HepG2 (cell line): ENCODE measurements around the gene GPR101. TPM values are rescaled to one million over a fixed set of nuclear protein-coding genes. Genes with fewer than 3 reads are reported as not detected.

Source experiments
- ATAC-seq: fragments of 200-7000 bp; cut with Tn5 transposase; 3 replicates; pipeline ENCODE4 v1.9.1; 2020; ENCODE audit warnings: mild to moderate bottlenecking, moderate library complexity
- BruUV-seq: library from RNA; stranded (reverse); fragments of 400-500 nt; replicated peaks from 2 replicates; lab custom pipeline; 2021; lab: Mats Ljungman, UMichigan
- CTCF ChIA-PET: fragments of 300-600 bp; formaldehyde crosslinking; extraction: SDS; loops from one replicate; lab custom pipeline; 2021; ENCODE audit warnings: low total read pairs, inconsistent platforms, low intra/inter-chr PET ratio; lab: Yijun Ruan, JAX
- POLR2A ChIA-PET: fragments of 350-600 bp; sonication (Branson Sonifier 250); formaldehyde crosslinking; loops from one replicate; lab custom pipeline; 2020; ENCODE audit warnings: antibody characterized with exemption, inconsistent platforms; lab: Yijun Ruan, JAX
- DNase-seq: peaks from one replicate; pipeline ENCODE4 v3.0.0-alpha.2; 2015; ENCODE audit warnings: low spot score
- FAIRE-seq: peaks from 3 replicates; lab custom pipeline; 2011; peaks lifted over from hg19 to GRCh38; lab: Jason Lieb, UNC
- H2AFZ ChIP-seq: one replicate; pipeline ENCODE4 v1.6.1; 2011; ENCODE audit warnings: low read length, inconsistent platforms
- H3K27ac ChIP-seq: fragments of 300-600 bp; 3 replicates; pipeline ENCODE4 v1.8.0; 2011; ENCODE audit warnings: mixed run types, mild to moderate bottlenecking, mixed read lengths, low read length, inconsistent platforms; ENCODE audit not compliant: insufficient read depth; ENCODE audit errors: extremely low read length
- H3K27me3 ChIP-seq, 2 experiments: fragments of 200-600 bp in 1 of 2; 2 replicates in 1 of 2; 3 replicates in 1 of 2; pipeline versions ENCODE4 v1.6.0 to v1.8.0; 2011; ENCODE audit warnings: low read length in 2 of 2, mild to moderate bottlenecking in 2 of 2, moderate library complexity in 2 of 2, inconsistent platforms in 1 of 2; ENCODE audit not compliant: insufficient read depth in 2 of 2, control insufficient read depth in 1 of 2
- H3K36me3 ChIP-seq, 2 experiments: fragments of 200-600 bp in 1 of 2; replicated peaks in 1 of 2; 2 replicates in 1 of 2; 3 replicates in 1 of 2; pipeline versions ENCODE4 v1.5.1 to v1.8.0; 2011; ENCODE audit warnings: low read length in 2 of 2, inconsistent platforms in 1 of 2; ENCODE audit not compliant: insufficient read depth in 2 of 2, control insufficient read depth in 1 of 2
- H3K4me1 ChIP-seq: 2 replicates; pipeline ENCODE4 v1.5.1; 2012; ENCODE audit warnings: low read length, inconsistent platforms; ENCODE audit not compliant: insufficient read depth
- H3K4me2 ChIP-seq: 2 replicates; pipeline ENCODE4 v1.6.0; 2011; ENCODE audit warnings: low read depth, low read length, inconsistent platforms
- H3K4me3 ChIP-seq, 3 experiments: fragments of 200-600 bp in 1 of 3; sonication (generic), shearing (Covaris generic) in 1 of 3; replicated peaks in 1 of 3; 2 replicates each; pipeline ENCODE4 v1.5.1; 2011 to 2016; ENCODE audit warnings: low read length in 3 of 3, inconsistent platforms in 2 of 3, low read depth in 2 of 3, mild to moderate bottlenecking in 2 of 3, control low read depth in 1 of 3, mixed read lengths in 1 of 3; ENCODE audit not compliant: insufficient read depth in 1 of 3
- H3K79me2 ChIP-seq: one replicate; pipeline ENCODE4 v1.6.1; 2011; ENCODE audit warnings: low read length, inconsistent platforms; ENCODE audit not compliant: insufficient read depth
- H3K9ac ChIP-seq: 2 replicates; pipeline ENCODE4 v1.6.0; 2011; ENCODE audit warnings: mild to moderate bottlenecking, low read depth, low read length, inconsistent platforms; ENCODE audit not compliant: insufficient read depth
- H3K9me3 ChIP-seq: 2 replicates; pipeline ENCODE4 v1.5.1; 2012; ENCODE audit warnings: mild to moderate bottlenecking, low read length
- H4K20me1 ChIP-seq: 2 replicates; pipeline ENCODE4 v1.6.0; 2011; ENCODE audit warnings: inconsistent platforms, mild to moderate bottlenecking, low read length, moderate library complexity; ENCODE audit not compliant: insufficient read depth
- ARNTL ChIP-seq: sonication (generic); formaldehyde crosslinking; IDR thresholded peaks from 2 replicates; pipeline ENCODE4 v1.4.0; 2020; ENCODE audit warnings: mild to moderate bottlenecking, missing genetic modification reagents
- BCL6 ChIP-seq: IDR thresholded peaks from 2 replicates; pipeline ENCODE4 v1.6.1; 2016; ENCODE audit warnings: missing genetic modification reagents, missing compliant biosample characterization
- GTF2F1 ChIP-seq: fragments of 150-350 bp; IDR thresholded peaks from 2 replicates; pipeline ENCODE4 v1.6.1; 2014; ENCODE audit warnings: low read length
- KDM6A ChIP-seq: IDR thresholded peaks from 2 replicates; pipeline ENCODE4 v1.6.1; 2016; ENCODE audit warnings: low read depth
- MIER2 ChIP-seq: IDR thresholded peaks from 2 replicates; pipeline ENCODE4 v1.6.1; 2016; ENCODE audit warnings: missing biosample characterization, missing genetic modification reagents
- MTA3 ChIP-seq: sonication (generic); formaldehyde crosslinking; IDR thresholded peaks from 2 replicates; pipeline ENCODE4 v1.4.0; 2020; ENCODE audit warnings: missing genetic modification reagents
- NPAS2 ChIP-seq: sonication (generic); formaldehyde crosslinking; IDR thresholded peaks from 2 replicates; pipeline ENCODE4 v1.8.0; 2022; ENCODE audit warnings: mild to moderate bottlenecking, missing genetic modification reagents, borderline replicate concordance
- SAP130 ChIP-seq: IDR thresholded peaks from 2 replicates; pipeline ENCODE4 v1.6.1; 2016; ENCODE audit warnings: low read depth
- SETDB1 ChIP-seq: sonication (generic); formaldehyde crosslinking; IDR thresholded peaks from 2 replicates; pipeline ENCODE4 v1.5.1; 2020; ENCODE audit warnings: missing genetic modification reagents, mild to moderate bottlenecking, borderline replicate concordance
- ZBTB38 ChIP-seq: sonication (generic); formaldehyde crosslinking; IDR thresholded peaks from 2 replicates; pipeline ENCODE4 v1.5.1; 2020; ENCODE audit warnings: mild to moderate bottlenecking, missing genetic modification reagents
- ZNF292 ChIP-seq: sonication (generic); formaldehyde crosslinking; IDR thresholded peaks from 2 replicates; pipeline ENCODE4 v1.8.1; 2022; ENCODE audit warnings: mild to moderate bottlenecking, low read depth, missing genetic modification reagents, borderline replicate concordance
- ZNF557 ChIP-seq: sonication (generic); formaldehyde crosslinking; IDR thresholded peaks from 2 replicates; pipeline ENCODE4 v1.4.0; 2020; ENCODE audit warnings: missing genetic modification reagents
- ZNF83 ChIP-seq: sonication (generic); formaldehyde crosslinking; IDR thresholded peaks from 2 replicates; pipeline ENCODE4 v1.4.0; 2020; ENCODE audit warnings: missing genetic modification reagents, mild to moderate bottlenecking, borderline replicate concordance
- WGBS: methylation state at CpG from one replicate; pipeline ENCODE4 v1.1.6; 2017; ENCODE audit warnings: low lambda C conversion rate; 5-methylcytosine and 5-hydroxymethylcytosine counted together
- in situ Hi-C: cut with HindIII; loops from 2 replicates; pipeline ENCODE4 v1.10.0; 2017; ENCODE audit warnings: low pct_unique_long_range_greater_than_20kb; ENCODE audit not compliant: extremely low pct_ligation_motif_present
- intact Hi-C: fragments of 100-400 bp; cut with micrococcal nuclease; formaldehyde crosslinking; loops from one replicate; pipeline ENCODE4 v1.10.0; 2022; ENCODE audit not compliant: unreplicated experiment
- polyA plus RNA-seq, 8 experiments: library from polyadenylated mRNA; depleted of rRNA in 3 of 8; stranded (reverse) in 7 of 8; unstranded in 1 of 8; fragments of >200 nt; fragmentation: Illumina TruSeq in 4 of 8; extraction: Trizol in 4 of 8; gene quantifications; 2 replicates each; pipeline versions ENCODE4 v1.2.1 to v1.2.3, GENCODE V29; 2011 to 2016; ENCODE audit warnings: low read depth in 4 of 8, missing spikeins in 1 of 8, mixed read lengths in 1 of 8; ENCODE audit not compliant: insufficient read depth in 1 of 8
- total RNA-seq, 5 experiments: library from RNA; depleted of rRNA; stranded (reverse); fragments of >200 nt; fragmentation: Illumina TruSeq; extraction: Trizol; gene quantifications; 2 replicates each; pipeline ENCODE4 v1.2.3, GENCODE V29; 2016; ENCODE audit warnings: low read depth in 1 of 5
- TF ChIP-seq, protein P1 (sequence below): sonication (generic); formaldehyde crosslinking; IDR thresholded peaks from 2 replicates; pipeline ENCODE4 v1.5.0; 2020; ENCODE audit warnings: missing genetic modification reagents
- TF ChIP-seq, protein P2 (sequence below): sonication (generic); formaldehyde crosslinking; IDR thresholded peaks from 2 replicates; pipeline ENCODE4 v1.9.0; 2022; ENCODE audit warnings: missing genetic modification reagents, mild to moderate bottlenecking, borderline replicate concordance
- TF ChIP-seq, protein P3 (sequence below): IDR thresholded peaks from 2 replicates; pipeline ENCODE4 v1.6.1; 2016; ENCODE audit warnings: missing biosample characterization, missing genetic modification reagents, low read depth
- TF ChIP-seq, protein P4 (sequence below): sonication (generic); formaldehyde crosslinking; IDR thresholded peaks from 2 replicates; pipeline ENCODE4 v1.4.0; 2020; ENCODE audit warnings: mild to moderate bottlenecking, low read depth, missing genetic modification reagents
- TF ChIP-seq, protein P5 (sequence below): sonication (generic); formaldehyde crosslinking; IDR thresholded peaks from 2 replicates; pipeline ENCODE4 v1.4.0; 2020; ENCODE audit warnings: missing genetic modification reagents

GPR101 gene
- total and polyA plus RNA-seq, 2 of the 13 experiments (the other 11 are each of a cell fraction or from before 2014, with no cell fraction given), result not detected

DNA sequence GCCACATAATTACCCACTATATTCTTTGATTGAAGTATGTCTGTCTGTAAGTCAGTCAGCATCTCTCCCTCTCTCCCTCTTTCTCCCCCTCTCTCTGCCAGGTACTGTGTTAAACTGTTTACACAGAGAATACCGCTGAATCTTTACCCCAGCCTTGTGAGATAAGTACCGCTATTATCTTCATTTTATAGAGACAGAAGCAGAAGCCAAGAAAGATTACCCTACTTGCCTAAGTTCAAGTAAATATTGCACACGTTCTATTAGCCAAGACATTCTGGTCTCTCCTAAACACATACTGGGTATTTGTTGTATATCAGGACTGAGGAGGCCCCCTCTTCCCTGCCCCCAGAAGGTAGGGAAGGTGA lies 695 bp upstream of the GPR101 start (continued):
- TF ChIP-seq SETDB1 (CRISPR knock-in tag), result no peak
- no peak for TF ChIP-seq KDM6A
- TF ChIP-seq SAP130 (CRISPR knock-in tag), result no peak

DNA sequence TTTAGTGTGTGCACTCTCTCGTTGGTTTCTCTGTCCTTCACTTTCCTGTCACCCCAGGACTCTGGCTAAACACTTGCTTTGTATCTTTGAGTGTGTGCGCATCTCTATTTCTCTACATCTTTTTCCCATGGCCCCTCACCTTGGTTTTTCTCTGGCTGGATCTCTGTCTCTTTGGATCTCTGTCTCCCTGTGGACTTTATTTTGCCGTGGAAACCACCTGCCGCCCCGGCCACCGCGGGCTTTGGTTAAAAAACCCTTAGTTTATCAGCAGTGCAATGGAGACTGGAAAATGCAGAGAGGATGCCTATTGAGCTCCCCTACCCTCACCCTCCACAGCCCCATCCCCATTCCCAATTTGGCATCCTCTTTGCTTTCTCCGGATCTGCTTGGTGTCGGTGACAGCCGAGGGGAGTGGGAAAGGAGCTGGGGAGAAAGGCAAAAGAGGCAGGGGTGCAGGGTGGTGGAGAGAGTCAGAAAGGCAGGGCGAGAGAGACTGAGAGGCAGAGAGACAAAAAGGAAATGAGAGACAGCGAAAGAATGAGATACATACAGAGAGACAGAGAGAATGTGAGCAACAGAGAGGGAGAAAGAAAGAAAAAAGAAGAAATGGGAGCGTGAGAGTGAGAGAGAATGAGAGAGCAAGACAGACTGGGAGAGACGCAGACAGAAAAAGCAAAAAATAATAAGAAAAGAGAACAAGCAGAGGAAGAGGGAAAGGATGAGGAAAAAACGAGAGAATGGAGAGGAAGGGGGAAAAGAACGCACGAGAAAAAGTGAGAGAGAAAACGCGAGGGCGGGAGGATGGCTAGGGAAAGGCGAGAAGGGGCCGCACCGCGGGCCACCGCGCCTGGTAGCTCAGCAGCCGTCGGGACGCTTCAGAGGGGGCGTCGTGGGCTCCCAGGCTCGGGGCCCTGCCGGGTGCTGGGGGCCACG lies 688 bp downstream of the GPR101 start:
- FAIRE-seq (no peak), DNase-seq (no peak), ATAC-seq (no peak)
- Histone ChIP-seq H3K36me3 (no peaks in the 10 kb centered on the region), H4K20me1 (no peaks in the 10 kb centered on the region), H3K4me1 (no peaks in the 10 kb centered on the region), H3K27me3 (no peaks in the 10 kb centered on the region; a peak in 1 of 5 replicates), H3K27ac (no peak overlapping the region), H2AFZ (no peak overlapping the region), H3K4me3 (no peak overlapping the region), H3K4me2 (no peak overlapping the region), H3K9me3 (no peaks in the 10 kb centered on the region), H3K9ac (no peak overlapping the region), H3K79me2 (no peaks in the 10 kb centered on the region)
- BruUV-seq, result no TSS peak
- in situ Hi-C loops, result no loop called here
- ChIA-PET CTCF (no interaction called here), POLR2A (no interaction called here)
- 27% methylated on average over 32 of the region's 34 CpGs for WGBS
- intact Hi-C loops, result no loop called here
- TF ChIP-seq, protein P1, sequence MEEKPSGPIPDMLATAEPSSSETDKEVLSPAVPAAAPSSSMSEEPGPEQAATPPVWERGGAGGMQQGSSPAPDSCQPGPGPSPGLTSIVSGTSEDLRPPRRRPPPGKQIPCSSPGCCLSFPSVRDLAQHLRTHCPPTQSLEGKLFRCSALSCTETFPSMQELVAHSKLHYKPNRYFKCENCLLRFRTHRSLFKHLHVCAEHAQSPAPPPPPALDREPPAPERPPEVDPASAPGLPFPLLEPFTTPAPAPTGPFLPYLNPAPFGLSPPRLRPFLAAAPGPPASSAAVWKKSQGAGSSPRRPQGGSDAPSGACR (CRISPR knock-in tag), result no peak
- no peak for TF ChIP-seq ZNF292 (CRISPR knock-in tag)
- TF ChIP-seq, protein P2, sequence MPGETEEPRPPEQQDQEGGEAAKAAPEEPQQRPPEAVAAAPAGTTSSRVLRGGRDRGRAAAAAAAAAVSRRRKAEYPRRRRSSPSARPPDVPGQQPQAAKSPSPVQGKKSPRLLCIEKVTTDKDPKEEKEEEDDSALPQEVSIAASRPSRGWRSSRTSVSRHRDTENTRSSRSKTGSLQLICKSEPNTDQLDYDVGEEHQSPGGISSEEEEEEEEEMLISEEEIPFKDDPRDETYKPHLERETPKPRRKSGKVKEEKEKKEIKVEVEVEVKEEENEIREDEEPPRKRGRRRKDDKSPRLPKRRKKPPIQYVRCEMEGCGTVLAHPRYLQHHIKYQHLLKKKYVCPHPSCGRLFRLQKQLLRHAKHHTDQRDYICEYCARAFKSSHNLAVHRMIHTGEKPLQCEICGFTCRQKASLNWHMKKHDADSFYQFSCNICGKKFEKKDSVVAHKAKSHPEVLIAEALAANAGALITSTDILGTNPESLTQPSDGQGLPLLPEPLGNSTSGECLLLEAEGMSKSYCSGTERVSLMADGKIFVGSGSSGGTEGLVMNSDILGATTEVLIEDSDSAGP (CRISPR knock-in tag), result no peak
- no peak for TF ChIP-seq MIER2 (CRISPR knock-in tag)
- TF ChIP-seq BCL6 (CRISPR knock-in tag), result no peak
- no peak for TF ChIP-seq ZBTB38 (CRISPR knock-in tag)
- no peak for TF ChIP-seq ZNF557 (CRISPR knock-in tag)
- TF ChIP-seq MTA3, result no peak
- TF ChIP-seq, protein P3, sequence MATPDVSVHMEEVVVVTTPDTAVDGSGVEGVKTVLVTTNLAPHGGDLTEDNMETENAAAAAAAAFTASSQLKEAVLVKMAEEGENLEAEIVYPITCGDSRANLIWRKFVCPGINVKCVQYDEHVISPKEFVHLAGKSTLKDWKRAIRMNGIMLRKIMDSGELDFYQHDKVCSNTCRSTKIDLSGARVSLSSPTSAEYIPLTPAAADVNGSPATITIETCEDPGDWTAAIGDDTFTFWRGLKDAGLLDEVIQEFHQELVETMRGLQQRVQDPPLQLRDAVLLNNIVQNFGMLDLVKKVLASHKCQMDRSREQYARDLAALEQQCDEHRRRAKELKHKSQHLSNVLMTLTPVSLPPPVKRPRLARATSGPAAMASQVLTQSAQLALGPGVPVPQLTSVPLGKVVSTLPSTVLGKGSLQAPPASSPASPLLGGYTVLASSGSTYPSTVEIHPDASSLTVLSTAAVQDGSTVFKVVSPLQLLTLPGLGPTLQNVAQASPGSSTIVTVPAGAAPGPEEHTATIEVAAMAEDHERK (CRISPR knock-in tag), result no peak
- TF ChIP-seq GTF2F1, result no peak
- no peak for TF ChIP-seq SAP130 (CRISPR knock-in tag)
- no peak for TF ChIP-seq ARNTL (CRISPR knock-in tag)
- TF ChIP-seq, protein P4, sequence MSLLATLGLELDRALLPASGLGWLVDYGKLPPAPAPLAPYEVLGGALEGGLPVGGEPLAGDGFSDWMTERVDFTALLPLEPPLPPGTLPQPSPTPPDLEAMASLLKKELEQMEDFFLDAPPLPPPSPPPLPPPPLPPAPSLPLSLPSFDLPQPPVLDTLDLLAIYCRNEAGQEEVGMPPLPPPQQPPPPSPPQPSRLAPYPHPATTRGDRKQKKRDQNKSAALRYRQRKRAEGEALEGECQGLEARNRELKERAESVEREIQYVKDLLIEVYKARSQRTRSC, result no peak
- TF ChIP-seq, protein P5, sequence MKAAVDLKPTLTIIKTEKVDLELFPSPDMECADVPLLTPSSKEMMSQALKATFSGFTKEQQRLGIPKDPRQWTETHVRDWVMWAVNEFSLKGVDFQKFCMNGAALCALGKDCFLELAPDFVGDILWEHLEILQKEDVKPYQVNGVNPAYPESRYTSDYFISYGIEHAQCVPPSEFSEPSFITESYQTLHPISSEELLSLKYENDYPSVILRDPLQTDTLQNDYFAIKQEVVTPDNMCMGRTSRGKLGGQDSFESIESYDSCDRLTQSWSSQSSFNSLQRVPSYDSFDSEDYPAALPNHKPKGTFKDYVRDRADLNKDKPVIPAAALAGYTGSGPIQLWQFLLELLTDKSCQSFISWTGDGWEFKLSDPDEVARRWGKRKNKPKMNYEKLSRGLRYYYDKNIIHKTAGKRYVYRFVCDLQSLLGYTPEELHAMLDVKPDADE (CRISPR knock-in tag), result no peak
- no peak for TF ChIP-seq ZNF83 (CRISPR knock-in tag)
- no peak for TF ChIP-seq NPAS2 (CRISPR knock-in tag)
